HepG2 (cell line): ENCODE data around the gene VSIG2.

ENCODE experiments used
- CTCF ChIP-seq: sonication (generic); formaldehyde crosslinking; IDR thresholded peaks from 2 replicates; pipeline ENCODE4 v1.5.0; 2020; ENCODE audit warnings: mild to moderate bottlenecking, missing genetic modification reagents, moderate library complexity
- EP300 ChIP-seq, 3 experiments: sonication (generic) in 1 of 3; formaldehyde crosslinking in 1 of 3; IDR thresholded peaks; 2 replicates each; pipeline versions ENCODE4 v1.5.1 to v1.6.1; 2011 to 2020; ENCODE audit warnings: low read depth in 2 of 3, low read length in 2 of 3, borderline replicate concordance in 1 of 3, improper control_type of control experiment in 1 of 3, mild to moderate bottlenecking in 1 of 3, missing genetic modification reagents in 1 of 3, moderate library complexity in 1 of 3
- FOXP1 ChIP-seq, 2 experiments: fragments of 450-650 bp in 1 of 2; IDR thresholded peaks; 2 replicates each; pipeline ENCODE4 v1.6.1; 2017 to 2018; ENCODE audit warnings: antibody characterized with exemption in 1 of 2
- GABPA ChIP-seq, 2 experiments: IDR thresholded peaks; 2 replicates each; pipeline ENCODE4 v1.6.1; 2011 to 2016; ENCODE audit warnings: low read depth in 2 of 2, low read length in 1 of 2, missing biosample characterization in 1 of 2, missing genetic modification characterization in 1 of 2
- POLR2A ChIP-seq, 2 experiments: IDR thresholded peaks; 2 replicates each; pipeline ENCODE4 v1.6.1; 2011; ENCODE audit warnings: low read depth in 2 of 2, low read length in 2 of 2, mild to moderate bottlenecking in 1 of 2, moderate library complexity in 1 of 2; ENCODE audit not compliant: insufficient read depth in 1 of 2
- TCF7 ChIP-seq: sonication (generic); IDR thresholded peaks from 2 replicates; pipeline ENCODE4 v1.6.1; 2016; ENCODE audit warnings: antibody characterized with exemption, low read depth
- ZNF138 ChIP-seq: sonication (generic); formaldehyde crosslinking; IDR thresholded peaks from 2 replicates; pipeline ENCODE4 v1.5.0; 2020; ENCODE audit warnings: mild to moderate bottlenecking, low read depth, missing genetic modification reagents
- ZNF207 ChIP-seq: fragments of 450-650 bp; IDR thresholded peaks from 2 replicates; pipeline ENCODE4 v1.6.1; 2016; ENCODE audit warnings: antibody characterized with exemption, borderline replicate concordance
- ZNF251 ChIP-seq: sonication (generic); formaldehyde crosslinking; IDR thresholded peaks from 2 replicates; pipeline ENCODE4 v1.9.0; 2021; ENCODE audit warnings: mild to moderate bottlenecking, missing genetic modification reagents
- TF ChIP-seq, protein P1 (sequence below): sonication (generic); formaldehyde crosslinking; IDR thresholded peaks from 2 replicates; pipeline ENCODE4 v1.9.0; 2022; ENCODE audit warnings: missing genetic modification reagents, mild to moderate bottlenecking, borderline replicate concordance

- TF ChIP-seq EP300 (IDR thresholded peaks at IDR 0.05; ENCODE audit: low read depth in 2 of 2, low read length in 2 of 2) (no peak), EP300 (CRISPR knock-in tag; IDR thresholded peaks at IDR 0.05; ENCODE audit: borderline replicate concordance) (no peak), ZNF138 (CRISPR knock-in tag) (no peak), GABPA (IDR thresholded peaks at IDR 0.05; ENCODE audit: low read depth, low read length) (no peak), GABPA (CRISPR knock-in tag; IDR thresholded peaks at IDR 0.05; ENCODE audit: low read depth) (no peak), TCF7 (no peak), CTCF (CRISPR knock-in tag) (no peak), FOXP1 (IDR thresholded peaks at IDR 0.05) (no peak), FOXP1 (CRISPR knock-in tag; IDR thresholded peaks at IDR 0.05) (no peak), ZNF207 (no peak), ZNF251 (CRISPR knock-in tag) (no peak), POLR2A (IDR thresholded peaks at IDR 0.05; ENCODE audit: insufficient read depth in 1 of 2, low read depth in 2 of 2, low read length in 2 of 2) (no peak)
- TF ChIP-seq, protein P1, sequence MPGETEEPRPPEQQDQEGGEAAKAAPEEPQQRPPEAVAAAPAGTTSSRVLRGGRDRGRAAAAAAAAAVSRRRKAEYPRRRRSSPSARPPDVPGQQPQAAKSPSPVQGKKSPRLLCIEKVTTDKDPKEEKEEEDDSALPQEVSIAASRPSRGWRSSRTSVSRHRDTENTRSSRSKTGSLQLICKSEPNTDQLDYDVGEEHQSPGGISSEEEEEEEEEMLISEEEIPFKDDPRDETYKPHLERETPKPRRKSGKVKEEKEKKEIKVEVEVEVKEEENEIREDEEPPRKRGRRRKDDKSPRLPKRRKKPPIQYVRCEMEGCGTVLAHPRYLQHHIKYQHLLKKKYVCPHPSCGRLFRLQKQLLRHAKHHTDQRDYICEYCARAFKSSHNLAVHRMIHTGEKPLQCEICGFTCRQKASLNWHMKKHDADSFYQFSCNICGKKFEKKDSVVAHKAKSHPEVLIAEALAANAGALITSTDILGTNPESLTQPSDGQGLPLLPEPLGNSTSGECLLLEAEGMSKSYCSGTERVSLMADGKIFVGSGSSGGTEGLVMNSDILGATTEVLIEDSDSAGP (CRISPR knock-in tag) = no peak
These were observed 4.1 kb upstream of the VSIG2 start for GRCh38 chr11:124756033-124756752.
